Measurements from ENCODE around the gene LIPF.
A peak's percentile ranks its signal among the peaks of the same experiment; 100 is the strongest.

The LIPF gene

GRCh38 chr10:88715517-88715916 is 51.3 kb downstream of the LIPF start:
- H3K4me2 ChIP-seq (ENCODE audit: low read depth, low read length) = no peak overlapping the region
- no peaks in the 10 kb centered on the region for H3K9me2 ChIP-seq (replicated peaks; ENCODE audit: insufficient read depth, low read length)
- no peak for TF ChIP-seq EZH2 (optimal IDR thresholded peaks at IDR 0.05; ENCODE audit: low read depth, low read length)
- TF ChIP-seq CTCF (IDR thresholded peaks at IDR 0.05; ENCODE audit: low read length) = no peak
- TF ChIP-seq EZH2phosphoT487 (IDR thresholded peaks at IDR 0.05; ENCODE audit: low read length) = no peak
- no peak overlapping the region for H3K27ac ChIP-seq (ENCODE audit: low read length)
- H3K27me3 ChIP-seq (replicated peaks; ENCODE audit: insufficient read depth, low read length) = no peaks in the 10 kb centered on the region
- no peaks in the 10 kb centered on the region for H3K4me1 ChIP-seq (ENCODE audit: low read length)
- H3F3A ChIP-seq (ENCODE audit: insufficient read depth, low read length) = no peaks in the 10 kb centered on the region
- H3K79me2 ChIP-seq (ENCODE audit: low read length) = no peaks in the 10 kb centered on the region
- H4K20me1 ChIP-seq (ENCODE audit: insufficient read depth, low read length) = no peaks in the 10 kb centered on the region
- no peak overlapping the region for H3K4me3 ChIP-seq (ENCODE audit: low read length)
- no peak overlapping the region for H3K9ac ChIP-seq (ENCODE audit: low read length)
- H3K36me3 ChIP-seq (replicated peaks; ENCODE audit: insufficient read depth, low read length) = no peaks in the 10 kb centered on the region
- no peaks in the 10 kb centered on the region for H3K9me3 ChIP-seq (replicated peaks; ENCODE audit: insufficient read depth, low read length)
- H2AFZ ChIP-seq (ENCODE audit: low read length) = no peak overlapping the region
- no peak for DNase-seq

GRCh38 chr10:88721392-88721791 is 57.1 kb downstream of the LIPF start:
- peaks cover 5% of the 10 kb centered on the region; the same call in 1 of the 2 replicates for H3K4me1 ChIP-seq (ENCODE audit: low read length)
- H3K9me2 ChIP-seq (replicated peaks; ENCODE audit: insufficient read depth, low read length) = no peaks in the 10 kb centered on the region
- no peak overlapping the region for H3K4me3 ChIP-seq (ENCODE audit: low read length)
- no peaks in the 10 kb centered on the region for H4K20me1 ChIP-seq (ENCODE audit: insufficient read depth, low read length)
- no peak overlapping the region for H3K27ac ChIP-seq (ENCODE audit: low read length)
- H3K27me3 ChIP-seq (replicated peaks; ENCODE audit: insufficient read depth, low read length) = no peaks in the 10 kb centered on the region
- no peak overlapping the region for H3K4me2 ChIP-seq (ENCODE audit: low read depth, low read length)
- H3F3A ChIP-seq (ENCODE audit: insufficient read depth, low read length) = no peaks in the 10 kb centered on the region
- no peak overlapping the region for H2AFZ ChIP-seq (ENCODE audit: low read length)
- DNase-seq = no peak
- H3K9ac ChIP-seq (ENCODE audit: low read length) = no peak overlapping the region
- no peaks in the 10 kb centered on the region for H3K36me3 ChIP-seq (replicated peaks; ENCODE audit: insufficient read depth, low read length)
- no peaks in the 10 kb centered on the region for H3K9me3 ChIP-seq (replicated peaks; ENCODE audit: insufficient read depth, low read length)
- no peaks in the 10 kb centered on the region for H3K79me2 ChIP-seq (ENCODE audit: low read length)
- TF ChIP-seq CTCF (IDR thresholded peaks at IDR 0.05; ENCODE audit: low read length) (no peak), EZH2phosphoT487 (IDR thresholded peaks at IDR 0.05; ENCODE audit: low read length) (no peak), EZH2 (optimal IDR thresholded peaks at IDR 0.05; ENCODE audit: low read depth, low read length) (no peak)

GRCh38 chr10:88725798-88726197 is 61.6 kb downstream of the LIPF start:
- TF ChIP-seq CTCF (IDR thresholded peaks at IDR 0.05; ENCODE audit: low read length) = no peak
- no peak for TF ChIP-seq EZH2 (optimal IDR thresholded peaks at IDR 0.05; ENCODE audit: low read depth, low read length)
- TF ChIP-seq EZH2phosphoT487 (IDR thresholded peaks at IDR 0.05; ENCODE audit: low read length) = no peak
- Histone ChIP-seq H4K20me1 (ENCODE audit: insufficient read depth, low read length) (no peaks in the 10 kb centered on the region), H3K27ac (ENCODE audit: low read length) (no peak overlapping the region), H3K9me3 (replicated peaks; ENCODE audit: insufficient read depth, low read length) (no peaks in the 10 kb centered on the region), H3K9ac (ENCODE audit: low read length) (no peak overlapping the region), H3K4me3 (ENCODE audit: low read length) (no peak overlapping the region), H3K36me3 (replicated peaks; ENCODE audit: insufficient read depth, low read length) (no peaks in the 10 kb centered on the region), H3K4me2 (ENCODE audit: low read depth, low read length) (peak overlapping the region; percentile 44; the same call in 1 of the 2 replicates), H3F3A (ENCODE audit: insufficient read depth, low read length) (no peaks in the 10 kb centered on the region), H3K27me3 (replicated peaks; ENCODE audit: insufficient read depth, low read length) (no peaks in the 10 kb centered on the region), H3K79me2 (ENCODE audit: low read length) (no peaks in the 10 kb centered on the region), H2AFZ (ENCODE audit: low read length) (peak overlapping the region; percentile 57), H3K4me1 (ENCODE audit: low read length) (peaks cover 5% of the 10 kb centered on the region; the same call in 1 of the 2 replicates), H3K9me2 (replicated peaks; ENCODE audit: insufficient read depth, low read length) (no peaks in the 10 kb centered on the region)
- DNase-seq = peak; percentile 62
